ENCODE results near the gene PINLYP. TPM values are rescaled to one million over a fixed set of nuclear protein-coding genes. Genes with fewer than 3 reads are reported as not detected.

The PINLYP gene
- total and polyA plus RNA-seq, 2 donors (not counting 3 experiments of a cell fraction or from before 2014, with no cell fraction given), result 5.5 TPM

DNA sequence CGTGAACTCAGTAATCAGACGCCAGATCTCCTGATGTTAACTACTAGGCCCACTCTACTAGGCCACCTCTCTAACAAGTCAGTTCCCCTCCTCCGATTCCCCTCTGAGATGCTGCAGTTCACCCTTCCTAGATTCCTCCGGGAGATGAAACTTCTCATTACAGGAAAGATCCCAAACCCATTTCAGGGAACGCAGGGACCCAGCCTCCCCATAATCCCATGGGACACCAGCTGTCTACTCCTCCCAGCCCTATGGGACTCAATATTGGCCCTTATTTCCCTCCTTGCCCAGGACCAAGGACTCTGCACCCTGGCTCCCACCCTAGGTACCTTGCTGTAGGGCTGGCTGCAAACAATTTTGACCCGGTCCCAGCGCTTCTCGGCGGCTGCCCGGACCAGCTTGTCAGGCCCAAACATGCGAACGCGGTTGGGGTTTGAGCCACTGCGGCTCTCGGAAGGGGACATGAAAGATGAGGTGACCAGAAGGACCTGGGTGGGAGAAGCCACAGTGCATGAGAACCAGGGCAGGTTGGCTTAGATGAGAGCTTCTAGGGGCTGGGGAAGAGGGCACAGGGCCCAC, 21.2 kb upstream of the PINLYP start:
- POLR2A ChIA-PET, result no interaction called here
- H3K27me3 ChIP-seq (ENCODE audit: control insufficient read depth in 2 of 2, insufficient read depth in 2 of 2, low read length in 2 of 2), result no peaks in the 10 kb centered on the region
- FAIRE-seq, result no peak
- H3K79me2 ChIP-seq (ENCODE audit: control insufficient read depth, insufficient read depth, low read length), result no peaks in the 10 kb centered on the region
- H4K20me1 ChIP-seq (replicated peaks; ENCODE audit: control insufficient read depth, extremely low read depth, insufficient read depth, low read length), result no peaks in the 10 kb centered on the region
- no TSS peak for BruUV-seq (replicated peaks)
- dilution Hi-C loops (cut with MboI; ENCODE audit: extremely low pct_ligation_motif_present, low sequenced_read_pairs) (no loop called here), intact Hi-C loops (cut with micrococcal nuclease) (loop anchor here (2.0 kb wide), 1 partner anchor 20 kb away; no protein-coding TSS in a partner anchor)
- TF ChIP-seq, protein P1, sequence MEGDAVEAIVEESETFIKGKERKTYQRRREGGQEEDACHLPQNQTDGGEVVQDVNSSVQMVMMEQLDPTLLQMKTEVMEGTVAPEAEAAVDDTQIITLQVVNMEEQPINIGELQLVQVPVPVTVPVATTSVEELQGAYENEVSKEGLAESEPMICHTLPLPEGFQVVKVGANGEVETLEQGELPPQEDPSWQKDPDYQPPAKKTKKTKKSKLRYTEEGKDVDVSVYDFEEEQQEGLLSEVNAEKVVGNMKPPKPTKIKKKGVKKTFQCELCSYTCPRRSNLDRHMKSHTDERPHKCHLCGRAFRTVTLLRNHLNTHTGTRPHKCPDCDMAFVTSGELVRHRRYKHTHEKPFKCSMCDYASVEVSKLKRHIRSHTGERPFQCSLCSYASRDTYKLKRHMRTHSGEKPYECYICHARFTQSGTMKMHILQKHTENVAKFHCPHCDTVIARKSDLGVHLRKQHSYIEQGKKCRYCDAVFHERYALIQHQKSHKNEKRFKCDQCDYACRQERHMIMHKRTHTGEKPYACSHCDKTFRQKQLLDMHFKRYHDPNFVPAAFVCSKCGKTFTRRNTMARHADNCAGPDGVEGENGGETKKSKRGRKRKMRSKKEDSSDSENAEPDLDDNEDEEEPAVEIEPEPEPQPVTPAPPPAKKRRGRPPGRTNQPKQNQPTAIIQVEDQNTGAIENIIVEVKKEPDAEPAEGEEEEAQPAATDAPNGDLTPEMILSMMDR (IDR thresholded peaks at IDR 0.05; ENCODE audit: extremely low read depth in 1 of 2, insufficient read depth in 1 of 2, low read depth in 1 of 2, low read length in 2 of 2), result no peak
- TF ChIP-seq POLR2AphosphoS5 (IDR thresholded peaks at IDR 0.05; ENCODE audit: insufficient read depth, low read depth, low read length) (no peak), GATA2 (IDR thresholded peaks at IDR 0.05; ENCODE audit: insufficient read depth, insufficient read length, low read depth, low read length) (no peak), MYC (IDR thresholded peaks at IDR 0.05; ENCODE audit: low read depth, low read length) (no peak), JUN (IDR thresholded peaks at IDR 0.05; ENCODE audit: borderline replicate concordance, insufficient read depth, insufficient read length, low read depth) (no peak), FOS (IDR thresholded peaks at IDR 0.05; ENCODE audit: borderline replicate concordance, insufficient read depth, low read length) (no peak), POLR2A (IDR thresholded peaks at IDR 0.05; ENCODE audit: low read depth, low read length) (no peak), EZH2 (IDR thresholded peaks at IDR 0.05; ENCODE audit: borderline replicate concordance, low read depth, low read length, severe bottlenecking) (no peak)
- TF ChIP-seq, protein P2, sequence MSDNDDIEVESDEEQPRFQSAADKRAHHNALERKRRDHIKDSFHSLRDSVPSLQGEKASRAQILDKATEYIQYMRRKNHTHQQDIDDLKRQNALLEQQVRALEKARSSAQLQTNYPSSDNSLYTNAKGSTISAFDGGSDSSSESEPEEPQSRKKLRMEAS (IDR thresholded peaks at IDR 0.05; ENCODE audit: insufficient read depth, insufficient read length), result no peak
- H2AFZ ChIP-seq (ENCODE audit: low read depth, low read length), result no peak overlapping the region
- peaks cover 2 to 31% of the 10 kb centered on the region in 2 experiments for H3K36me3 ChIP-seq (ENCODE audit: control insufficient read depth in 2 of 2, extremely low read depth in 1 of 2, insufficient read depth in 2 of 2, low read length in 2 of 2)
- H3K9ac ChIP-seq (replicated peaks; ENCODE audit: extremely low read depth, insufficient read depth, low read length), result no peak overlapping the region
- no peak overlapping the region for H3K27ac ChIP-seq (ENCODE audit: insufficient read depth, low read depth, low read length)
- no peaks in the 10 kb centered on the region for H3K4me1 ChIP-seq (ENCODE audit: control insufficient read depth, extremely low read depth, insufficient read depth, low read length)
- H3K9me3 ChIP-seq (replicated peaks; ENCODE audit: control insufficient read depth, insufficient read depth, low read length), result no peaks in the 10 kb centered on the region
- no peak overlapping the region for H3K4me3 ChIP-seq (replicated peaks in 1 of 3; ENCODE audit: insufficient read depth in 1 of 3, low read depth in 1 of 3, low read length in 3 of 3)
- no peaks in the 10 kb centered on the region for H3K9me1 ChIP-seq (replicated peaks; ENCODE audit: control insufficient read depth, extremely low read depth, insufficient read depth, low read length)
- CTCF ChIA-PET, result interaction anchor here (0.6 to 6.6 kb wide), 26 partner anchors 8 to 255 kb away, joined by 3 to 158 read pairs (median 6); partner anchors contain the start of genes IRGQ, PINLYP, XRCC1 and ZNF575
- no peak for DNase-seq (ENCODE audit: low read depth, low spot score)
- no peak overlapping the region for H3K4me2 ChIP-seq (ENCODE audit: insufficient read depth, low read length)

All from endothelial cell of umbilical vein (primary cell).